GM19025 (cell line): ENCODE measurements around the gene CAVIN3.

ENCODE experiments used
- ATAC-seq: cut with Tn5 transposase; IDR thresholded peaks from one replicate; pipeline ENCODE4 v1.9.1; 2021; ENCODE audit warnings: mild to moderate bottlenecking, low read depth, moderate library complexity; ENCODE audit not compliant: unreplicated experiment

Gene CAVIN3

GRCh38 chr11:6320411-6321155 lies at the start of gene CAVIN3:
CAVIN3 (minus strand) TSS chr11:6320501; CDS start chr11:6320476, 25 bp downstream.
- peak; percentile 40 for ATAC-seq

- no peak for ATAC-seq
Measured at GRCh38 chr11:6365659-6366058, 45.4 kb upstream of the CAVIN3 start.

GRCh38 chr11:6362873-6363678 lies 42.8 kb upstream of the CAVIN3 start:
- peak; percentile 97 for ATAC-seq

- no peak for ATAC-seq
Measured at GRCh38 chr11:6362185-6362872, 42.0 kb upstream of the CAVIN3 start.

GRCh38 chr11:6360183-6360582 lies 39.9 kb upstream of the CAVIN3 start:
- ATAC-seq, result no peak

GRCh38 chr11:6357222-6357621 lies 36.9 kb upstream of the CAVIN3 start:
- ATAC-seq, result no peak

- no peak for ATAC-seq
Measured at GRCh38 chr11:6356503-6357055, 36.3 kb upstream of the CAVIN3 start.

GRCh38 chr11:6354651-6355485 lies 34.6 kb upstream of the CAVIN3 start:
- ATAC-seq, result no peak

- ATAC-seq, result peak; percentile 74
Measured at GRCh38 chr11:6353367-6353987, 33.2 kb upstream of the CAVIN3 start.

GRCh38 chr11:6351782-6352382 lies 31.6 kb upstream of the CAVIN3 start:
- no peak for ATAC-seq

GRCh38 chr11:6350486-6350885 lies 30.2 kb upstream of the CAVIN3 start:
- ATAC-seq, result no peak

GRCh38 chr11:6350043-6350442 lies 29.7 kb upstream of the CAVIN3 start:
- ATAC-seq, result no peak

GRCh38 chr11:6345366-6345765 lies 25.1 kb upstream of the CAVIN3 start:
- ATAC-seq, result no peak

- ATAC-seq, result no peak
Measured at GRCh38 chr11:6336293-6336692, 16.0 kb upstream of the CAVIN3 start.

GRCh38 chr11:6334806-6335205 lies 14.5 kb upstream of the CAVIN3 start:
- ATAC-seq, result no peak

- ATAC-seq, result no peak
Measured at GRCh38 chr11:6333095-6333494, 12.8 kb upstream of the CAVIN3 start.

GRCh38 chr11:6332066-6332465 lies 11.8 kb upstream of the CAVIN3 start:
- no peak for ATAC-seq

- ATAC-seq, result no peak
Measured at GRCh38 chr11:6328321-6328720, 8.0 kb upstream of the CAVIN3 start.

- ATAC-seq, result no peak
Measured at GRCh38 chr11:6327806-6328205, 7.5 kb upstream of the CAVIN3 start.
